MCF 10A (cell line): ENCODE data around the gene ZNF593. TPM values are rescaled to one million over a fixed set of nuclear protein-coding genes. Genes with fewer than 3 reads are reported as not detected.

Source experiments
- BruUV-seq: library from RNA; stranded (reverse); fragments of 400-500 nt; replicated peaks from 2 replicates; lab custom pipeline; 2021; lab: Mats Ljungman, UMichigan
- CTCF ChIA-PET: fragments of 300-600 bp; sonication (Branson Sonifier 250); formaldehyde crosslinking; extraction: SDS; loops from one replicate; lab custom pipeline; 2021; ENCODE audit warnings: antibody characterized with exemption, inconsistent platforms; lab: Yijun Ruan, JAX
- POLR2A ChIA-PET: fragments of 300-600, 350-650 bp; sonication (Branson Sonifier 250); formaldehyde crosslinking; extraction: SDS; loops from one replicate; lab custom pipeline; 2020; ENCODE audit warnings: antibody characterized with exemption, inconsistent platforms; lab: Yijun Ruan, JAX
- DNase-seq: peaks from one replicate; pipeline ENCODE4 v3.0.0-alpha.2; 2018; ENCODE audit not compliant: unreplicated experiment
- H3K27ac Mint-ChIP-seq: one replicate; pipeline ENCODE4 v1.8.0; 2022; ENCODE audit warnings: mild to moderate bottlenecking, low read depth, mixed read lengths; ENCODE audit not compliant: unreplicated experiment
- H3K27me3 Mint-ChIP-seq: one replicate; pipeline ENCODE4 v1.8.0; 2022; ENCODE audit warnings: mixed read lengths; ENCODE audit not compliant: insufficient read depth, unreplicated experiment
- H3K36me3 Mint-ChIP-seq: one replicate; pipeline ENCODE4 v1.8.0; 2022; ENCODE audit warnings: mild to moderate bottlenecking, moderate library complexity, mixed read lengths; ENCODE audit not compliant: insufficient read depth, unreplicated experiment
- H3K4me1 Mint-ChIP-seq: one replicate; pipeline ENCODE4 v1.8.0; 2022; ENCODE audit warnings: mixed read lengths; ENCODE audit not compliant: insufficient read depth, unreplicated experiment
- H3K4me3 Mint-ChIP-seq: one replicate; pipeline ENCODE4 v1.8.0; 2022; ENCODE audit warnings: mild to moderate bottlenecking, moderate library complexity, mixed read lengths; ENCODE audit not compliant: unreplicated experiment
- H3K9me3 Mint-ChIP-seq: one replicate; pipeline ENCODE4 v1.8.0; 2022; ENCODE audit warnings: mixed read lengths; ENCODE audit not compliant: unreplicated experiment
- intact Hi-C: fragments of 100-400 bp; cut with micrococcal nuclease; formaldehyde crosslinking; loops from 2 replicates; pipeline ENCODE4 v1.14.1; 2022
- total RNA-seq: library from RNA; stranded (reverse); gene quantifications from 2 replicates; pipeline ENCODE4 v1.2.3, GENCODE V29; 2022
- TF ChIP-seq, protein P1 (sequence below): fragments of 200-600 bp; IDR thresholded peaks from one replicate; pipeline ENCODE4 v1.8.0; 2022; ENCODE audit warnings: antibody characterized with exemption, mild to moderate bottlenecking; ENCODE audit not compliant: unreplicated experiment

The ZNF593 gene
- total RNA-seq, 1 experiment from 2014 or later: 82.6 TPM

- CTCF ChIA-PET: interaction anchor here (0.5 to 2.1 kb wide), 5 partner anchors 62 to 690 kb away, joined by 3 to 6 read pairs (median 4); partner anchors contain the start of gene CEP85
- no TSS peak for BruUV-seq
- Mint-ChIP-seq H3K9me3 (no peaks in the 10 kb centered on the region), H3K27ac (peak within 1 kb of the TSS; percentile 93), H3K4me3 (peak within 1 kb of the TSS; percentile 86), H3K4me1 (no peaks in the 10 kb centered on the region), H3K36me3 (no peaks in the 10 kb centered on the region), H3K27me3 (no peaks in the 10 kb centered on the region)
- POLR2A ChIA-PET: interaction anchor here (0.9 to 3.6 kb wide), 2 partner anchors 63 to 151 kb away, joined by 4 to 18 read pairs; partner anchors contain the start of gene CEP85
- intact Hi-C loops: no loop called here
- TF ChIP-seq, protein P1, sequence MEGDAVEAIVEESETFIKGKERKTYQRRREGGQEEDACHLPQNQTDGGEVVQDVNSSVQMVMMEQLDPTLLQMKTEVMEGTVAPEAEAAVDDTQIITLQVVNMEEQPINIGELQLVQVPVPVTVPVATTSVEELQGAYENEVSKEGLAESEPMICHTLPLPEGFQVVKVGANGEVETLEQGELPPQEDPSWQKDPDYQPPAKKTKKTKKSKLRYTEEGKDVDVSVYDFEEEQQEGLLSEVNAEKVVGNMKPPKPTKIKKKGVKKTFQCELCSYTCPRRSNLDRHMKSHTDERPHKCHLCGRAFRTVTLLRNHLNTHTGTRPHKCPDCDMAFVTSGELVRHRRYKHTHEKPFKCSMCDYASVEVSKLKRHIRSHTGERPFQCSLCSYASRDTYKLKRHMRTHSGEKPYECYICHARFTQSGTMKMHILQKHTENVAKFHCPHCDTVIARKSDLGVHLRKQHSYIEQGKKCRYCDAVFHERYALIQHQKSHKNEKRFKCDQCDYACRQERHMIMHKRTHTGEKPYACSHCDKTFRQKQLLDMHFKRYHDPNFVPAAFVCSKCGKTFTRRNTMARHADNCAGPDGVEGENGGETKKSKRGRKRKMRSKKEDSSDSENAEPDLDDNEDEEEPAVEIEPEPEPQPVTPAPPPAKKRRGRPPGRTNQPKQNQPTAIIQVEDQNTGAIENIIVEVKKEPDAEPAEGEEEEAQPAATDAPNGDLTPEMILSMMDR: no peak
- DNase-seq: no peak
Measured at GRCh38 chr1:26171084-26172072, 1.7 kb downstream of the ZNF593 start, which contains the start of gene ZNF593OS. Gene ZNF593OS (minus strand): TSS chr1:26171832. CDS start chr1:26171661, 171 bp downstream.

DNA sequence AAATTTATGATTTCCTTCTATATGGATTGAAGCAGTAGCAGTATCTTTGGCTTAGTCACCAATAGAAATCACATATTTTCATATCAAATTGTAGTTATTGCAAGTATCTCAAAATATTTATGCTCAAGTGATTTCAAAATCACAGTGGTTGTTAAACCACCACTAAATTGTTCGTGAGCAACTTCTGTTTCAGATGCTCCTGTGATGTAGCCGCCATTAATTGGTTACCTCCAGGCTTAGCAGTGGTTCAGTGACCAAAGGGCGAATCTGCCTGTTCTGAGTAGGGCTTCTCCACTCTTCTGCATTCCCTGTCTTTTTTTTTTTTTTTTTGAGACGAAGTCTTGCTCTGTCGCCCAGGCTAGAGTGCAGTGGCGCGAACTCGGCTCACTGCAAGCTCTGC is 5.6 kb downstream of the ZNF593 start:
- peaks cover 6% of the 10 kb centered on the region for H3K36me3 Mint-ChIP-seq
- no peaks in the 10 kb centered on the region for H3K27me3 Mint-ChIP-seq
- no peak overlapping the region for H3K27ac Mint-ChIP-seq
- CTCF ChIA-PET: interaction anchor here (2.3 kb wide), 1 partner anchor 59 kb away, joined by 9 read pairs; the partner anchor contains the start of gene CEP85
- H3K9me3 Mint-ChIP-seq: no peaks in the 10 kb centered on the region
- no TSS peak for BruUV-seq
- TF ChIP-seq, protein P1: no peak
- no peak overlapping the region for H3K4me3 Mint-ChIP-seq
- peaks cover 17% of the 10 kb centered on the region for H3K4me1 Mint-ChIP-seq
- DNase-seq: no peak
- POLR2A ChIA-PET: interaction anchor here (4.6 kb wide), 1 partner anchor 60 kb away, joined by 50 read pairs; the partner anchor contains the start of gene CEP85
- intact Hi-C loops: no loop called here

GRCh38 chr1:26177182-26177684 is 7.5 kb downstream of the ZNF593 start, which contains the start of gene CNKSR1:
Gene CNKSR1 (plus strand): TSS chr1:26177491. CDS start chr1:26177548, 57 bp downstream.
- peaks cover 13% of the 10 kb centered on the region for H3K36me3 Mint-ChIP-seq
- TF ChIP-seq, protein P1: peak; percentile 19
- peak within 1 kb of the TSS; percentile 97 for H3K4me3 Mint-ChIP-seq
- H3K9me3 Mint-ChIP-seq: no peaks in the 10 kb centered on the region
- ChIA-PET CTCF (interaction anchor here (0.5 to 4.3 kb wide), 13 partner anchors 14 to 216 kb away, joined by 3 to 28 read pairs (median 4); partner anchors contain the start of gene CEP85), POLR2A (interaction anchor here (0.7 to 4.6 kb wide), 13 partner anchors 12 to 293 kb away, joined by 3 to 50 read pairs (median 3); partner anchors contain the start of genes CEP85 and SH3BGRL3)
- H3K27ac Mint-ChIP-seq: peak within 1 kb of the TSS; percentile 98
- H3K27me3 Mint-ChIP-seq: no peaks in the 10 kb centered on the region
- intact Hi-C loops: loop anchor here (1.0 kb wide), 1 partner anchor 99 kb away; no protein-coding TSS in a partner anchor
- peaks cover 27% of the 10 kb centered on the region for H3K4me1 Mint-ChIP-seq
- peak; percentile 82 for DNase-seq
- no TSS peak for BruUV-seq
